Liver (tissue), 9 donors: ENCODE measurements around the gene MIB2. TPM values are rescaled to one million over a fixed set of nuclear protein-coding genes. Genes with fewer than 3 reads are reported as not detected.

Source experiments
- DNase-seq: peaks from one replicate; pipeline ENCODE4 v3.0.0-alpha.2; 2017; ENCODE audit warnings: low spot score
- H3K27ac ChIP-seq, 2 donors: one replicate each; pipeline ENCODE4 v1.7.0; 2013; ENCODE audit warnings: inconsistent platforms in 2 of 2, low read length in 2 of 2, control low read depth in 1 of 2, low read depth in 1 of 2, mild to moderate bottlenecking in 1 of 2
- H3K27me3 ChIP-seq, 4 donors: one replicate each; pipeline versions ENCODE4 v1.6.1 to v1.7.0; 2013; ENCODE audit warnings: low read length in 3 of 4, inconsistent platforms in 1 of 4, mild to moderate bottlenecking in 1 of 4, moderate library complexity in 1 of 4; ENCODE audit not compliant: control insufficient read depth in 4 of 4, insufficient read depth in 4 of 4
- H3K36me3 ChIP-seq, 4 donors: one replicate each; pipeline versions ENCODE4 v1.6.1 to v1.7.0; 2013; ENCODE audit warnings: low read length in 3 of 4, mild to moderate bottlenecking in 3 of 4, low read depth in 1 of 4, moderate library complexity in 1 of 4; ENCODE audit not compliant: control insufficient read depth in 4 of 4, insufficient read depth in 3 of 4
- H3K4me1 ChIP-seq, 4 donors: one replicate each; pipeline versions ENCODE4 v1.6.1 to v1.7.0; 2013; ENCODE audit warnings: low read length in 3 of 4, mild to moderate bottlenecking in 3 of 4, moderate library complexity in 1 of 4; ENCODE audit not compliant: control insufficient read depth in 4 of 4, insufficient read depth in 4 of 4
- H3K4me3 ChIP-seq, 3 donors: one replicate each; pipeline versions ENCODE4 v1.6.1 to v1.7.0; 2013; ENCODE audit warnings: low read length in 3 of 3, control low read depth in 1 of 3, low read depth in 1 of 3, mild to moderate bottlenecking in 1 of 3
- H3K9ac ChIP-seq, 2 donors: one replicate each; pipeline ENCODE4 v1.7.0; 2013; ENCODE audit warnings: low read length in 2 of 2, mild to moderate bottlenecking in 2 of 2, moderate library complexity in 2 of 2, control low read depth in 1 of 2, low read depth in 1 of 2
- H3K9me3 ChIP-seq, 4 donors: one replicate each; pipeline versions ENCODE4 v1.6.1 to v1.7.0; 2013; ENCODE audit warnings: low read length in 3 of 4; ENCODE audit not compliant: control insufficient read depth in 4 of 4
- EGR1 ChIP-seq, 2 donors: IDR thresholded peaks; 2 replicates each; pipeline ENCODE4 v1.6.1; 2016 to 2018; ENCODE audit warnings: antibody characterized with exemption in 2 of 2, low read depth in 2 of 2
- FOXA1 ChIP-seq: IDR thresholded peaks from 2 replicates; pipeline ENCODE4 v1.6.1; 2016; ENCODE audit warnings: antibody characterized with exemption
- FOXA2 ChIP-seq: IDR thresholded peaks from 2 replicates; pipeline ENCODE4 v1.6.1; 2016; ENCODE audit warnings: antibody characterized with exemption
- HNF4A ChIP-seq, 2 donors: conservative IDR thresholded peaks; 2 replicates each; pipeline ENCODE4 v1.6.1; 2016; ENCODE audit warnings: antibody characterized with exemption in 2 of 2, mild to moderate bottlenecking in 2 of 2
- HNF4G ChIP-seq: IDR thresholded peaks from 2 replicates; pipeline ENCODE4 v1.6.1; 2016; ENCODE audit warnings: antibody characterized with exemption
- JUND ChIP-seq, 2 donors: IDR thresholded peaks; 2 replicates each; pipeline ENCODE4 v1.6.1; 2016; ENCODE audit warnings: antibody characterized with exemption in 2 of 2
- NR2F2 ChIP-seq: IDR thresholded peaks from 2 replicates; pipeline ENCODE4 v1.6.1; 2016; ENCODE audit warnings: antibody characterized with exemption
- RAD21 ChIP-seq, 2 donors: IDR thresholded peaks; 2 replicates each; pipeline ENCODE4 v1.6.1; 2016; ENCODE audit warnings: antibody characterized with exemption in 2 of 2, mild to moderate bottlenecking in 2 of 2
- RXRA ChIP-seq, 2 donors: IDR thresholded peaks; 2 replicates each; pipeline ENCODE4 v1.6.1; 2017 to 2018; ENCODE audit warnings: antibody characterized with exemption in 2 of 2, mild to moderate bottlenecking in 1 of 2
- TAF1 ChIP-seq: conservative IDR thresholded peaks from 2 replicates; pipeline ENCODE4 v1.6.1; 2016; ENCODE audit warnings: antibody characterized with exemption, mild to moderate bottlenecking
- YY1 ChIP-seq: IDR thresholded peaks from 2 replicates; pipeline ENCODE4 v1.6.1; 2016; ENCODE audit warnings: antibody characterized with exemption, mild to moderate bottlenecking
- WGBS: extraction: QIAGEN DNeasy Blood & Tissue Kit; methylation state at CpG from one replicate; pipeline ENCODE4 v1.1.7; 2013; 5-methylcytosine and 5-hydroxymethylcytosine counted together
- polyA plus RNA-seq, 2 donors: library from polyadenylated mRNA; stranded (reverse) in 1 of 2; unstranded in 1 of 2; fragments of 200-250 nt in 1 of 2; fragments of >200 nt in 1 of 2; fragmentation: Nextera tagmentation in 1 of 2; extraction: Ambion mirVana in 1 of 2; gene quantifications; one replicate each; pipeline versions ENCODE4 v1.2.1 to v1.2.3, GENCODE V29; 2013 to 2015
- total RNA-seq, 2 donors: library from RNA; depleted of rRNA; stranded (reverse); fragments of >200 nt; gene quantifications; one replicate each; pipeline ENCODE4 v1.2.3, GENCODE V29; 2014
- TF ChIP-seq, protein P1 (sequence below): IDR thresholded peaks from 2 replicates; pipeline ENCODE4 v1.6.1; 2016; ENCODE audit warnings: antibody characterized with exemption
- TF ChIP-seq, protein P2 (sequence below): IDR thresholded peaks from 2 replicates; pipeline ENCODE4 v1.6.1; 2016; ENCODE audit warnings: antibody characterized with exemption
- TF ChIP-seq, protein P3 (sequence below): IDR thresholded peaks from 2 replicates; pipeline ENCODE4 v1.6.1; 2016; ENCODE audit warnings: antibody characterized with exemption, mild to moderate bottlenecking
- TF ChIP-seq, protein P4 (sequence below): fragments of 150-350 bp; IDR thresholded peaks from 2 replicates; pipeline ENCODE4 v1.5.1; 2017; ENCODE audit warnings: improper control_type of control experiment, low read depth, low read length; ENCODE audit not compliant: missing input control
- donor health status: healthy.
- donor health status: healthy.
- donor health status: healthy.
- donor health status: healthy.
- donor health status: healthy.

The MIB2 gene
- total and polyA plus RNA-seq, 4 donors: 9.8 to 33.0 (median 19.2) TPM

DNA sequence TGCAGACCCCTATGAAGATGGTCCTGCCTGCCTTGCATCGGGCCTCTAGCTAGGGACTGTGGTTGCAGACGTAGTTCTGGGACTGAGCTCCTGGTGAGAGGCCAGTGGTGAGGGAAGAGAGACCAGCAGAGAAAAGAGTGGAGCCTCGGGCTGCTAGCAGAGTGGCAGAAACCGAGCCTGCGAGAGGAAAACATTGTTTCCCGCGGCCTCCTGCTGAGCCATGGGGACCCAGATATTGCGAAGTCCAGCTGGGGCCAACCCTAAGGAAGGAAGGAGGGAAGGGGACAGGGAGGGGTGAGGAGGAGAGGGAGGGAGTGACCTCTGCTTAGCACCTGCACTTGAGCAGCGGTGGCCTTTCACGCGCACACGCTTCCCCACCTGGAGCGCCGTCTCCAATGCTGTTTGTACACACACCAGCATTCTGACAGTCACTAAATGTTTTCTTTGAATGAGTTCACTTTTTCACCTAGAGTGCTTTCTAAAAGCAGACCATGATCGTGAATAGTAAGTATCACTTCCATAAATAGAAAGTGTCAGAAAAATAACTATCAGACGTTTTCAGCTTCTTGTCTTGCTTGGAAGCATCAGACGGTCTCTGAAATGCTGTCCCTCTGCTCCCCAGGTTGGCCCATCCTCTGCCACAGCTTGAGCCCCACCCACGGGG lies 12.9 kb upstream of the MIB2 start (continued):
- no peak for TF ChIP-seq RXRA (IDR thresholded peaks at IDR 0.05)
- no peak for TF ChIP-seq RAD21 (IDR thresholded peaks at IDR 0.05)
- no peak for TF ChIP-seq TAF1
- TF ChIP-seq, protein P1, sequence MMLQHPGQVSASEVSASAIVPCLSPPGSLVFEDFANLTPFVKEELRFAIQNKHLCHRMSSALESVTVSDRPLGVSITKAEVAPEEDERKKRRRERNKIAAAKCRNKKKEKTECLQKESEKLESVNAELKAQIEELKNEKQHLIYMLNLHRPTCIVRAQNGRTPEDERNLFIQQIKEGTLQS: no peak
- TF ChIP-seq NR2F2: no peak
- TF ChIP-seq EGR1 (IDR thresholded peaks at IDR 0.05; ENCODE audit: low read depth in 2 of 2): no peak
- TF ChIP-seq JUND (IDR thresholded peaks at IDR 0.05): no peak
- no peak for TF ChIP-seq HNF4A (conservative IDR thresholded peaks at IDR 0.05)

DNA sequence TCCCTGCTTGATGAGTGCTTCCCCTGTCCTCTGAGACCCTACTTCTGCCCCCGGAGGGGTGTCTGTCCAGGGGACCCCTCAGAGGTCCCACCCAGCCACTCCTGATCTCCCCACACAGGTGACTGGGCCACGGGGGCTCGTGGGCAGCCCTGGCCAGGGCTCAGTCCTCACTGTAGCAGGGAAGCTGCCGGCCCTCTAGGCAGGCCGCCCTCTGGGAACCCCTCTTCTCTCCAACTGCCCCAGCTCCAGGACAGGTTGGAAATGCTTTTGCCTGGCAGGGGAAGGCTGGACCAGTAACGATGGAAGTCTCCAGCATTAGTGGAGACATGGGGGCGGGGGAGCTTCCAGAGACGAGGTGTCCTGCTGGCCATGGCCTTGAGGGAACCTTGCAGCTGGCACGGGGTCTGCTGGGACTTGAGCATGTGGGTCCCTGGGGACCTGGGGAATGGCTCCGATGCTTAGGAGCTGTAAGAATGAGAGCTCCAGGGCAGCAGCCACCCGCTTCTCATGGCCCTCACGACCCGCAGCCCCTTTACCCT lies 12.3 kb upstream of the MIB2 start:
- no peak overlapping the region for H3K9ac ChIP-seq
- H3K36me3 ChIP-seq: no peaks in the 10 kb centered on the region
- no peak for DNase-seq
- 75% methylated on average over 13 of the region's 13 CpGs for WGBS
- no peak for TF ChIP-seq HNF4G
- no peak for TF ChIP-seq NR2F2
- no peak for TF ChIP-seq JUND (IDR thresholded peaks at IDR 0.05)
- TF ChIP-seq, protein P2, sequence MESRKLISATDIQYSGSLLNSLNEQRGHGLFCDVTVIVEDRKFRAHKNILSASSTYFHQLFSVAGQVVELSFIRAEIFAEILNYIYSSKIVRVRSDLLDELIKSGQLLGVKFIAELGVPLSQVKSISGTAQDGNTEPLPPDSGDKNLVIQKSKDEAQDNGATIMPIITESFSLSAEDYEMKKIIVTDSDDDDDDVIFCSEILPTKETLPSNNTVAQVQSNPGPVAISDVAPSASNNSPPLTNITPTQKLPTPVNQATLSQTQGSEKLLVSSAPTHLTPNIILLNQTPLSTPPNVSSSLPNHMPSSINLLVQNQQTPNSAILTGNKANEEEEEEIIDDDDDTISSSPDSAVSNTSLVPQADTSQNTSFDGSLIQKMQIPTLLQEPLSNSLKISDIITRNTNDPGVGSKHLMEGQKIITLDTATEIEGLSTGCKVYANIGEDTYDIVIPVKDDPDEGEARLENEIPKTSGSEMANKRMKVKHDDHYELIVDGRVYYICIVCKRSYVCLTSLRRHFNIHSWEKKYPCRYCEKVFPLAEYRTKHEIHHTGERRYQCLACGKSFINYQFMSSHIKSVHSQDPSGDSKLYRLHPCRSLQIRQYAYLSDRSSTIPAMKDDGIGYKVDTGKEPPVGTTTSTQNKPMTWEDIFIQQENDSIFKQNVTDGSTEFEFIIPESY: no peak
- TF ChIP-seq, protein P3, sequence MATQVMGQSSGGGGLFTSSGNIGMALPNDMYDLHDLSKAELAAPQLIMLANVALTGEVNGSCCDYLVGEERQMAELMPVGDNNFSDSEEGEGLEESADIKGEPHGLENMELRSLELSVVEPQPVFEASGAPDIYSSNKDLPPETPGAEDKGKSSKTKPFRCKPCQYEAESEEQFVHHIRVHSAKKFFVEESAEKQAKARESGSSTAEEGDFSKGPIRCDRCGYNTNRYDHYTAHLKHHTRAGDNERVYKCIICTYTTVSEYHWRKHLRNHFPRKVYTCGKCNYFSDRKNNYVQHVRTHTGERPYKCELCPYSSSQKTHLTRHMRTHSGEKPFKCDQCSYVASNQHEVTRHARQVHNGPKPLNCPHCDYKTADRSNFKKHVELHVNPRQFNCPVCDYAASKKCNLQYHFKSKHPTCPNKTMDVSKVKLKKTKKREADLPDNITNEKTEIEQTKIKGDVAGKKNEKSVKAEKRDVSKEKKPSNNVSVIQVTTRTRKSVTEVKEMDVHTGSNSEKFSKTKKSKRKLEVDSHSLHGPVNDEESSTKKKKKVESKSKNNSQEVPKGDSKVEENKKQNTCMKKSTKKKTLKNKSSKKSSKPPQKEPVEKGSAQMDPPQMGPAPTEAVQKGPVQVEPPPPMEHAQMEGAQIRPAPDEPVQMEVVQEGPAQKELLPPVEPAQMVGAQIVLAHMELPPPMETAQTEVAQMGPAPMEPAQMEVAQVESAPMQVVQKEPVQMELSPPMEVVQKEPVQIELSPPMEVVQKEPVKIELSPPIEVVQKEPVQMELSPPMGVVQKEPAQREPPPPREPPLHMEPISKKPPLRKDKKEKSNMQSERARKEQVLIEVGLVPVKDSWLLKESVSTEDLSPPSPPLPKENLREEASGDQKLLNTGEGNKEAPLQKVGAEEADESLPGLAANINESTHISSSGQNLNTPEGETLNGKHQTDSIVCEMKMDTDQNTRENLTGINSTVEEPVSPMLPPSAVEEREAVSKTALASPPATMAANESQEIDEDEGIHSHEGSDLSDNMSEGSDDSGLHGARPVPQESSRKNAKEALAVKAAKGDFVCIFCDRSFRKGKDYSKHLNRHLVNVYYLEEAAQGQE: no peak
- peaks cover 2 to 15% (median 10%) of the 10 kb centered on the region in 4 donors for H3K4me1 ChIP-seq
- no peaks in the 10 kb centered on the region for H3K9me3 ChIP-seq
- H3K27ac ChIP-seq: no peak overlapping the region
- H3K4me3 ChIP-seq: no peak overlapping the region
- peaks cover 0 to 4% (median under 1%) of the 10 kb centered on the region in 4 donors for H3K27me3 ChIP-seq

DNA sequence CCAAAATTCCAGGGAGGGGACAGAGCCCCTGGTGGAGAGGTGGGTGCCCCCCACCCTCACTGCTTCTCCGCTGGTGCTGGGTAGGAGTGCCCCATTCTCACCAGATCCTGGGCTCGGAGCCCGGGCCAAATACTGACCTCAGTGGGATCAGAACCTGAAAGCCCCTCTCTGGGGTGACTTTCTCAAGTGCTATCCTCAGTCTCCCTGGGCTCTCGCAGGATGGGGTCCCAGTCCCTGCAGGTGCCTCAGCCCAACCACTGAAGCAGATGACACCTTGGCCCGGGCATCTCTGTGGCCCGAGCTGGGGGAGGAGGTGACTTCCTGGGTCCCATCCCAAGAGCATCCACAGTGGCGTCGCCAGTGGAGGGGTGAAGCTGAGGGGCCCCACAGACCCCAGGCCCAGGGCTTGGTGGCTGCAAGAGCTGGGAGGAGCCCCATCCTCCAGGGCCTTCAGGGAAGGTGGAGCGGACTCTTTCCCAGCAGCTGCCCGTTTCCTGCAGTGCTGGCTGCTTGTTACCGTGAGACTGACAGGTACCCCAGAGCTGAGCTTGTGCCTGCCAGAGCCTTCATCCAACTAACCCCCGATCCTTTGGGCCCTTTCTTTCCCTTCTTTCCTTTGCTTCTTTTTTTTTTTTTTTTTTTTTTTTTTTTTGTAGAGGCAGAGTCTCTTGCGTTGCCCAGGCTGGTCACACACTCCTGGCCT lies 11.5 kb upstream of the MIB2 start:
- WGBS: 77% methylated on average over 13 of the region's 13 CpGs
- DNase-seq: no peak
- Histone ChIP-seq H3K27ac (no peak overlapping the region), H3K4me3 (no peak overlapping the region), H3K9ac (no peak overlapping the region), H3K4me1 (peaks cover 2 to 15% (median 10%) of the 10 kb centered on the region in 4 donors), H3K9me3 (no peaks in the 10 kb centered on the region), H3K36me3 (no peaks in the 10 kb centered on the region), H3K27me3 (peaks cover 0 to 4% (median 0%) of the 10 kb centered on the region in 4 donors)
- TF ChIP-seq, protein P4, sequence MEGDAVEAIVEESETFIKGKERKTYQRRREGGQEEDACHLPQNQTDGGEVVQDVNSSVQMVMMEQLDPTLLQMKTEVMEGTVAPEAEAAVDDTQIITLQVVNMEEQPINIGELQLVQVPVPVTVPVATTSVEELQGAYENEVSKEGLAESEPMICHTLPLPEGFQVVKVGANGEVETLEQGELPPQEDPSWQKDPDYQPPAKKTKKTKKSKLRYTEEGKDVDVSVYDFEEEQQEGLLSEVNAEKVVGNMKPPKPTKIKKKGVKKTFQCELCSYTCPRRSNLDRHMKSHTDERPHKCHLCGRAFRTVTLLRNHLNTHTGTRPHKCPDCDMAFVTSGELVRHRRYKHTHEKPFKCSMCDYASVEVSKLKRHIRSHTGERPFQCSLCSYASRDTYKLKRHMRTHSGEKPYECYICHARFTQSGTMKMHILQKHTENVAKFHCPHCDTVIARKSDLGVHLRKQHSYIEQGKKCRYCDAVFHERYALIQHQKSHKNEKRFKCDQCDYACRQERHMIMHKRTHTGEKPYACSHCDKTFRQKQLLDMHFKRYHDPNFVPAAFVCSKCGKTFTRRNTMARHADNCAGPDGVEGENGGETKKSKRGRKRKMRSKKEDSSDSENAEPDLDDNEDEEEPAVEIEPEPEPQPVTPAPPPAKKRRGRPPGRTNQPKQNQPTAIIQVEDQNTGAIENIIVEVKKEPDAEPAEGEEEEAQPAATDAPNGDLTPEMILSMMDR: no peak
- TF ChIP-seq TAF1 (no peak), HNF4G (no peak), FOXA2 (no peak), FOXA1 (no peak), YY1 (no peak)
- TF ChIP-seq, protein P3: no peak
